ENCODE data around the gene RALGAPA2. TPM values are rescaled to one million over a fixed set of nuclear protein-coding genes. Genes with fewer than 3 reads are reported as not detected.

The RALGAPA2 gene
- total RNA-seq, 2 donors from 2014 or later, result 27.8 to 28.5 TPM

DNA sequence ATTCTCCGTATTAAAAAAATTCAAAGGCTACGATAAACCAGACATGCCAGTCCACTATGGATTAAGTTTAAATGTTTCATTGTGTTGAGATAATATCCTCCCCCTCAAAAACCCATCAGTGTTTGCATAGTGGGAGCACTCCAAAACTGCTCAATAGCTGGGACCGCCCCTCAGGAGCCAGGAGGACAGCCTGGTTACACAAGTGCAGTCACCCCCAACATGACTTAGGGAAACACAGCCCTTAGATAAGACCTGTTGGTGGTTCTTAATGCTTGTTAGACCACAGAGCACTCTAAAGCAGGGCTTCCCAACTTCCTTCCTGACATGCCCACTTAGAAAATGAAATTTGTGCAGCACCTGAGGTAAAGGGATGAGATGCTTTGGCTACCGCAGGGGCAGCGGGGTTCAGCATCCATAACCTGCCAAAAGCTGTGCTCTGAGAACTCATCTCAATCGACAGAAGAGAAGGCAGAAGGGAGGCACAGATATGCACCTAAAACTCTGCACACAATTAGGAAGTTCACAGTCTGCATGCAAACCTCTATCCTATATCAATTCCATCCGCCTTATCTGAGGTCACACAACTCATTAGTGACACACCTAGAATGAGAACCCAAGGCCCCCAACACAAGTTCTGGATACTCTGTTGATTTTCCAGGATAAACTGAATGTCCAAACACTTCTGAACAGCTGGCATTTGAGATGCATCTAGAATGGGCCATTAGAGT, 74.3 kb downstream of the RALGAPA2 start:
- Histone ChIP-seq H3K27ac (no peak overlapping the region), H3K9me3 (no peaks in the 10 kb centered on the region), H3K36me3 (peaks cover 28% of the 10 kb centered on the region), H3K4me1 (no peaks in the 10 kb centered on the region), H3K27me3 (no peaks in the 10 kb centered on the region), H3K4me3 (no peak overlapping the region)
- TF ChIP-seq, protein P1, sequence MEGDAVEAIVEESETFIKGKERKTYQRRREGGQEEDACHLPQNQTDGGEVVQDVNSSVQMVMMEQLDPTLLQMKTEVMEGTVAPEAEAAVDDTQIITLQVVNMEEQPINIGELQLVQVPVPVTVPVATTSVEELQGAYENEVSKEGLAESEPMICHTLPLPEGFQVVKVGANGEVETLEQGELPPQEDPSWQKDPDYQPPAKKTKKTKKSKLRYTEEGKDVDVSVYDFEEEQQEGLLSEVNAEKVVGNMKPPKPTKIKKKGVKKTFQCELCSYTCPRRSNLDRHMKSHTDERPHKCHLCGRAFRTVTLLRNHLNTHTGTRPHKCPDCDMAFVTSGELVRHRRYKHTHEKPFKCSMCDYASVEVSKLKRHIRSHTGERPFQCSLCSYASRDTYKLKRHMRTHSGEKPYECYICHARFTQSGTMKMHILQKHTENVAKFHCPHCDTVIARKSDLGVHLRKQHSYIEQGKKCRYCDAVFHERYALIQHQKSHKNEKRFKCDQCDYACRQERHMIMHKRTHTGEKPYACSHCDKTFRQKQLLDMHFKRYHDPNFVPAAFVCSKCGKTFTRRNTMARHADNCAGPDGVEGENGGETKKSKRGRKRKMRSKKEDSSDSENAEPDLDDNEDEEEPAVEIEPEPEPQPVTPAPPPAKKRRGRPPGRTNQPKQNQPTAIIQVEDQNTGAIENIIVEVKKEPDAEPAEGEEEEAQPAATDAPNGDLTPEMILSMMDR (IDR thresholded peaks at IDR 0.05), result no peak
- no peak for DNase-seq (ENCODE audit: low spot score)

GRCh38 chr20:20635006-20635405, 77.4 kb downstream of the RALGAPA2 start:
- Histone ChIP-seq H3K36me3 (peaks cover 33% of the 10 kb centered on the region), H3K4me1 (no peaks in the 10 kb centered on the region), H3K27me3 (no peaks in the 10 kb centered on the region), H3K9me3 (no peaks in the 10 kb centered on the region), H3K4me3 (no peak overlapping the region), H3K27ac (no peak overlapping the region)
- TF ChIP-seq, protein P1 (IDR thresholded peaks at IDR 0.05), result no peak
- no peak for DNase-seq (ENCODE audit: low spot score)

GRCh38 chr20:20632644-20633043, 79.8 kb downstream of the RALGAPA2 start:
- Histone ChIP-seq H3K4me1 (no peaks in the 10 kb centered on the region), H3K27me3 (no peaks in the 10 kb centered on the region), H3K36me3 (peaks cover 39% of the 10 kb centered on the region), H3K27ac (no peak overlapping the region), H3K9me3 (no peaks in the 10 kb centered on the region), H3K4me3 (no peak overlapping the region)
- TF ChIP-seq, protein P1 (IDR thresholded peaks at IDR 0.05), result no peak
- DNase-seq (ENCODE audit: low spot score), result no peak

DNA sequence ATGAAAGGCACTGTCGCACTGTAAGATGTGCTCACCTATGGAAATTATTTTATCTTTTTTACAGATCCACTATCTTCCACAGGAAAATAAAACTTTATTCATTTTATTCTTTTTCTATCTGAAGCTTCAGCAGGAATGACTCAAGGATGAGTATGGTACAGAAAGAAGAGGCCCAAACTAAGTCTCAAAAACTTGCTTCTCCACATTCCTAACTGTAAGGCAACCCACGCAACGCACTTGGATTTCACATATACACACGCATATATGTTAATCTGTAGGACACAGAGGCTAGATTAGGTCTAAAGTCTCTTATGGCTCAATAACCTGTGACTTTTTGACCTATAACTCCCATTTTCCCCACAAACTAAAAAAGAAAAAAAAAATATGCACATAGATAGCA, 81.9 kb downstream of the RALGAPA2 start:
- H3K27ac ChIP-seq, result no peak overlapping the region
- peaks cover 49% of the 10 kb centered on the region for H3K36me3 ChIP-seq
- no peaks in the 10 kb centered on the region for H3K4me1 ChIP-seq

GRCh38 chr20:20629556-20630188, 82.8 kb downstream of the RALGAPA2 start:
- no peak for DNase-seq (ENCODE audit: low spot score)
- H3K4me1 ChIP-seq, result no peaks in the 10 kb centered on the region
- H3K36me3 ChIP-seq, result peaks cover 42% of the 10 kb centered on the region
- TF ChIP-seq, protein P1 (IDR thresholded peaks at IDR 0.05), result no peak
- no peak overlapping the region for H3K27ac ChIP-seq
- no peaks in the 10 kb centered on the region for H3K9me3 ChIP-seq
- H3K4me3 ChIP-seq, result no peak overlapping the region
- H3K27me3 ChIP-seq, result no peaks in the 10 kb centered on the region

More for the DNA sequence above, 81.9 kb downstream of the RALGAPA2 start:
- Histone ChIP-seq H3K27me3 (no peaks in the 10 kb centered on the region), H3K9me3 (no peaks in the 10 kb centered on the region), H3K4me3 (no peak overlapping the region)
- TF ChIP-seq, protein P1 (IDR thresholded peaks at IDR 0.05), result no peak
- DNase-seq (ENCODE audit: low spot score), result no peak

All from right atrium auricular region (tissue), 2 donors.